HEK293 (cell line): ENCODE data around the gene RAD21L1.

Source experiments
- FEZF1 ChIP-seq: fragments of 450-650 bp; formaldehyde crosslinking; IDR thresholded peaks from 2 replicates; pipeline ENCODE4 v1.5.1; 2016; ENCODE audit warnings: missing biosample characterization, missing genetic modification characterization
- HOXD13 ChIP-seq: sonication (generic); formaldehyde crosslinking; IDR thresholded peaks from 2 replicates; pipeline ENCODE4 v1.8.0; 2022; ENCODE audit warnings: missing genetic modification reagents, borderline replicate concordance
- IKZF3 ChIP-seq: fragments of 450-650 bp; IDR thresholded peaks from 2 replicates; pipeline ENCODE4 v1.5.0; 2018; ENCODE audit warnings: missing biosample characterization, mild to moderate bottlenecking, missing genetic modification characterization, moderate library complexity
- SETDB1 ChIP-seq: IDR thresholded peaks from one replicate; pipeline ENCODE4 v1.6.1; 2017; ENCODE audit warnings: mild to moderate bottlenecking, low read length, moderate library complexity, mixed read lengths; ENCODE audit not compliant: insufficient read length
- SP2 ChIP-seq: fragments of 450-650 bp; formaldehyde crosslinking; IDR thresholded peaks from 2 replicates; pipeline ENCODE4 v1.5.1; 2016; ENCODE audit warnings: missing biosample characterization, missing genetic modification characterization
- ZFP3 ChIP-seq: fragments of 450-650 bp; formaldehyde crosslinking; IDR thresholded peaks from 2 replicates; pipeline ENCODE4 v1.5.1; 2016; ENCODE audit warnings: low read depth, missing biosample characterization, missing genetic modification characterization
- ZNF112 ChIP-seq: fragments of 450-650 bp; formaldehyde crosslinking; IDR thresholded peaks from 2 replicates; pipeline ENCODE4 v1.5.0; 2017; ENCODE audit warnings: missing biosample characterization, missing genetic modification characterization
- ZNF24 ChIP-seq: fragments of 450-650 bp; formaldehyde crosslinking; IDR thresholded peaks from 2 replicates; pipeline ENCODE4 v1.5.1; 2016; ENCODE audit warnings: missing biosample characterization, missing genetic modification characterization
- ZNF248 ChIP-seq: fragments of 450-650 bp; formaldehyde crosslinking; IDR thresholded peaks from 2 replicates; pipeline ENCODE4 v1.5.1; 2017; ENCODE audit warnings: missing biosample characterization, missing genetic modification characterization
- ZNF473 ChIP-seq: fragments of 450-650 bp; formaldehyde crosslinking; IDR thresholded peaks from 2 replicates; pipeline ENCODE4 v1.5.1; 2017; ENCODE audit warnings: missing biosample characterization, missing genetic modification characterization
- ZNF48 ChIP-seq: fragments of 450-650 bp; formaldehyde crosslinking; IDR thresholded peaks from 2 replicates; pipeline ENCODE4 v1.5.1; 2016; ENCODE audit warnings: missing biosample characterization, missing genetic modification characterization
- TF ChIP-seq, protein P1 (sequence below): fragments of 450-650 bp; formaldehyde crosslinking; IDR thresholded peaks from 2 replicates; pipeline ENCODE4 v1.5.1; 2016; ENCODE audit warnings: missing biosample characterization, missing genetic modification characterization
- TF ChIP-seq, protein P2 (sequence below): fragments of 450-650 bp; formaldehyde crosslinking; IDR thresholded peaks from 2 replicates; pipeline ENCODE4 v1.5.1; 2016; ENCODE audit warnings: missing biosample characterization, missing genetic modification characterization, borderline replicate concordance
- TF ChIP-seq, protein P3 (sequence below): fragments of 450-650 bp; formaldehyde crosslinking; IDR thresholded peaks from 2 replicates; pipeline ENCODE4 v1.5.1; 2016; ENCODE audit warnings: missing biosample characterization, missing genetic modification characterization

DNA sequence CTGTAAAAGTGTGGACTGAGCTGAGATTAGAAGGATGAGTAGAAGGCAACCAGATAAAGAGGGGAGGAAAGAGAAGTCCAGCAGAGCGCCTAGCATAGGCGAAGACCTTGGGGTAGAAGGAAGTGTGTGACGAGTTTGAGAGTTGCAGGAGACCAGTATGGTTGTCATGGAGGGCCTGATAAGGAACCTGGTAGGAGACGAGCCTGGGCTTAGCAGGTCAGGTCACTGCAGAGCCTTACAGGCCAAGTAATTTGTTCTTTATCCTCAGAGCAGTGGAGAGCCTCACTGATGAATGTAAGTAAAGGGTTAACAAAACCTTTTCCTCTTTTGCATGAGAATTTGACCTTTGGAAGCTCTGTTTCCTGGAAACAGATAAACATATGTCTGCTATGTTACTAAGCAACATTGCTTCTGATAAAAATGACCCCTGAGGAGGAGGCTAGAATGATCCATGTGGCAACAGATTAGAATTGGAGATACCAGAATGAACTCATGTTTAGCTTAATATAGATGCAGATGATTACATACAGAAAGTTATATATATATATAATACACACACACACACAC lies 38.2 kb upstream of the RAD21L1 start:
- TF ChIP-seq, protein P1, sequence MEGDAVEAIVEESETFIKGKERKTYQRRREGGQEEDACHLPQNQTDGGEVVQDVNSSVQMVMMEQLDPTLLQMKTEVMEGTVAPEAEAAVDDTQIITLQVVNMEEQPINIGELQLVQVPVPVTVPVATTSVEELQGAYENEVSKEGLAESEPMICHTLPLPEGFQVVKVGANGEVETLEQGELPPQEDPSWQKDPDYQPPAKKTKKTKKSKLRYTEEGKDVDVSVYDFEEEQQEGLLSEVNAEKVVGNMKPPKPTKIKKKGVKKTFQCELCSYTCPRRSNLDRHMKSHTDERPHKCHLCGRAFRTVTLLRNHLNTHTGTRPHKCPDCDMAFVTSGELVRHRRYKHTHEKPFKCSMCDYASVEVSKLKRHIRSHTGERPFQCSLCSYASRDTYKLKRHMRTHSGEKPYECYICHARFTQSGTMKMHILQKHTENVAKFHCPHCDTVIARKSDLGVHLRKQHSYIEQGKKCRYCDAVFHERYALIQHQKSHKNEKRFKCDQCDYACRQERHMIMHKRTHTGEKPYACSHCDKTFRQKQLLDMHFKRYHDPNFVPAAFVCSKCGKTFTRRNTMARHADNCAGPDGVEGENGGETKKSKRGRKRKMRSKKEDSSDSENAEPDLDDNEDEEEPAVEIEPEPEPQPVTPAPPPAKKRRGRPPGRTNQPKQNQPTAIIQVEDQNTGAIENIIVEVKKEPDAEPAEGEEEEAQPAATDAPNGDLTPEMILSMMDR: no peak
- TF ChIP-seq ZNF473: no peak
- TF ChIP-seq, protein P2, sequence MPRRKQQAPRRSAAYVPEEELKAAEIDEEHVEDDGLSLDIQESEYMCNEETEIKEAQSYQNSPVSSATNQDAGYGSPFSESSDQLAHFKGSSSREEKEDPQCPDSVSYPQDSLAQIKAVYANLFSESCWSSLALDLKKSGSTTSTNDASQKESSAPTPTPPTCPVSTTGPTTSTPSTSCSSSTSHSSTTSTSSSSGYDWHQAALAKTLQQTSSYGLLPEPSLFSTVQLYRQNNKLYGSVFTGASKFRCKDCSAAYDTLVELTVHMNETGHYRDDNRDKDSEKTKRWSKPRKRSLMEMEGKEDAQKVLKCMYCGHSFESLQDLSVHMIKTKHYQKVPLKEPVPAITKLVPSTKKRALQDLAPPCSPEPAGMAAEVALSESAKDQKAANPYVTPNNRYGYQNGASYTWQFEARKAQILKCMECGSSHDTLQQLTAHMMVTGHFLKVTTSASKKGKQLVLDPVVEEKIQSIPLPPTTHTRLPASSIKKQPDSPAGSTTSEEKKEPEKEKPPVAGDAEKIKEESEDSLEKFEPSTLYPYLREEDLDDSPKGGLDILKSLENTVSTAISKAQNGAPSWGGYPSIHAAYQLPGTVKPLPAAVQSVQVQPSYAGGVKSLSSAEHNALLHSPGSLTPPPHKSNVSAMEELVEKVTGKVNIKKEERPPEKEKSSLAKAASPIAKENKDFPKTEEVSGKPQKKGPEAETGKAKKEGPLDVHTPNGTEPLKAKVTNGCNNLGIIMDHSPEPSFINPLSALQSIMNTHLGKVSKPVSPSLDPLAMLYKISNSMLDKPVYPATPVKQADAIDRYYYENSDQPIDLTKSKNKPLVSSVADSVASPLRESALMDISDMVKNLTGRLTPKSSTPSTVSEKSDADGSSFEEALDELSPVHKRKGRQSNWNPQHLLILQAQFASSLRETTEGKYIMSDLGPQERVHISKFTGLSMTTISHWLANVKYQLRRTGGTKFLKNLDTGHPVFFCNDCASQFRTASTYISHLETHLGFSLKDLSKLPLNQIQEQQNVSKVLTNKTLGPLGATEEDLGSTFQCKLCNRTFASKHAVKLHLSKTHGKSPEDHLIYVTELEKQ (tag by site-specific recombination): no peak
- TF ChIP-seq ZFP3 (tag by site-specific recombination): no peak
- TF ChIP-seq IKZF3 (tag by site-specific recombination): no peak
- TF ChIP-seq HOXD13: no peak
- no peak for TF ChIP-seq SETDB1
- TF ChIP-seq, protein P3, sequence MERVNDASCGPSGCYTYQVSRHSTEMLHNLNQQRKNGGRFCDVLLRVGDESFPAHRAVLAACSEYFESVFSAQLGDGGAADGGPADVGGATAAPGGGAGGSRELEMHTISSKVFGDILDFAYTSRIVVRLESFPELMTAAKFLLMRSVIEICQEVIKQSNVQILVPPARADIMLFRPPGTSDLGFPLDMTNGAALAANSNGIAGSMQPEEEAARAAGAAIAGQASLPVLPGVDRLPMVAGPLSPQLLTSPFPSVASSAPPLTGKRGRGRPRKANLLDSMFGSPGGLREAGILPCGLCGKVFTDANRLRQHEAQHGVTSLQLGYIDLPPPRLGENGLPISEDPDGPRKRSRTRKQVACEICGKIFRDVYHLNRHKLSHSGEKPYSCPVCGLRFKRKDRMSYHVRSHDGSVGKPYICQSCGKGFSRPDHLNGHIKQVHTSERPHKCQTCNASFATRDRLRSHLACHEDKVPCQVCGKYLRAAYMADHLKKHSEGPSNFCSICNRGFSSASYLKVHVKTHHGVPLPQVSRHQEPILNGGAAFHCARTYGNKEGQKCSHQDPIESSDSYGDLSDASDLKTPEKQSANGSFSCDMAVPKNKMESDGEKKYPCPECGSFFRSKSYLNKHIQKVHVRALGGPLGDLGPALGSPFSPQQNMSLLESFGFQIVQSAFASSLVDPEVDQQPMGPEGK: no peak
- no peak for TF ChIP-seq FEZF1 (tag by site-specific recombination)
- no peak for TF ChIP-seq ZNF48
- TF ChIP-seq ZNF24 (tag by site-specific recombination): no peak
- no peak for TF ChIP-seq ZNF112
- TF ChIP-seq ZNF248 (tag by site-specific recombination): no peak
- TF ChIP-seq SP2 (tag by site-specific recombination): no peak
